Endodermal cell (in vitro differentiated cells): Measurements from ENCODE around the gene JADE2. TPM values are rescaled to one million over a fixed set of nuclear protein-coding genes. Genes with fewer than 3 reads are reported as not detected.

ENCODE experiments used
- DNase-seq: peaks from one replicate; pipeline ENCODE4 v3.0.0-alpha.2; 2017
- H3K27ac ChIP-seq: 2 replicates; pipeline ENCODE4 v1.5.1; 2013; ENCODE audit warnings: mild to moderate bottlenecking, low read depth, low read length, moderate library complexity
- H3K27me3 ChIP-seq: 2 replicates; pipeline ENCODE4 v1.6.1; 2013; ENCODE audit warnings: mild to moderate bottlenecking, low read length, moderate library complexity; ENCODE audit not compliant: insufficient read depth, control insufficient read depth, poor library complexity, severe bottlenecking
- H3K36me3 ChIP-seq: 2 replicates; pipeline ENCODE4 v1.7.0; 2013; ENCODE audit warnings: mild to moderate bottlenecking, low read length, moderate library complexity; ENCODE audit not compliant: control insufficient read depth, insufficient read depth
- H3K4me1 ChIP-seq: one replicate; pipeline ENCODE4 v1.7.0; 2013; ENCODE audit warnings: low read length; ENCODE audit not compliant: control insufficient read depth, insufficient read depth
- H3K4me3 ChIP-seq: 2 replicates; pipeline ENCODE4 v1.5.1; 2013; ENCODE audit warnings: mild to moderate bottlenecking, low read length, moderate library complexity
- H3K9ac ChIP-seq: 2 replicates; pipeline ENCODE4 v1.6.1; 2013; ENCODE audit warnings: mild to moderate bottlenecking, low read length, moderate library complexity; ENCODE audit not compliant: poor library complexity, severe bottlenecking; ENCODE audit errors: extremely low read depth
- H3K9me3 ChIP-seq: 2 replicates; pipeline ENCODE4 v1.6.1; 2013; ENCODE audit warnings: mild to moderate bottlenecking, low read length, moderate library complexity; ENCODE audit not compliant: control insufficient read depth
- H3K27ac Mint-ChIP-seq: 2 replicates; pipeline ENCODE4 v1.8.0; 2020; ENCODE audit warnings: mixed read lengths
- H3K27me3 Mint-ChIP-seq: 2 replicates; pipeline ENCODE4 v1.8.0; 2021; ENCODE audit warnings: mild to moderate bottlenecking, mixed read lengths; ENCODE audit not compliant: insufficient read depth
- H3K36me3 Mint-ChIP-seq: 2 replicates; pipeline ENCODE4 v1.8.0; 2020; ENCODE audit warnings: low read depth, mixed read lengths
- H3K4me1 Mint-ChIP-seq: 2 replicates; pipeline ENCODE4 v1.8.0; 2020; ENCODE audit warnings: mixed read lengths
- H3K4me3 Mint-ChIP-seq: 2 replicates; pipeline ENCODE4 v1.8.0; 2020; ENCODE audit warnings: mild to moderate bottlenecking, moderate library complexity, mixed read lengths
- H3K9me3 Mint-ChIP-seq: 2 replicates; pipeline ENCODE4 v1.8.0; 2020; ENCODE audit warnings: mild to moderate bottlenecking, mixed read lengths
- WGBS, 2 experiments: methylation state at CpG; one replicate each; pipeline versions ENCODE4 v1.1.5 to v1.1.7; 2013; ENCODE audit warnings: missing lambda C conversion rate in 2 of 2, mixed read lengths in 1 of 2; ENCODE audit not compliant: insufficient coverage in 1 of 2, insufficient read length in 1 of 2; 5-methylcytosine and 5-hydroxymethylcytosine counted together
- total RNA-seq, 2 donors: library from RNA; stranded (reverse); fragmentation: NEBNext Ultra II Directional in 1 of 2; extraction: Animal tissue kit (Norgen Biotek cat#: 25700) in 1 of 2; gene quantifications; 2 replicates in 1 of 2; 3 replicates in 1 of 2; pipeline ENCODE4 v1.2.1, GENCODE V29; 2021
- TF ChIP-seq, protein P1 (sequence below): fragments of 200-600 bp; sonication (generic); conservative IDR thresholded peaks from 2 replicates; pipeline ENCODE4 v1.5.0; 2021; ENCODE audit warnings: antibody characterized with exemption, mild to moderate bottlenecking

Gene JADE2
- total RNA-seq, 2 donors from 2014 or later: 33.9 to 51.9 TPM

DNA sequence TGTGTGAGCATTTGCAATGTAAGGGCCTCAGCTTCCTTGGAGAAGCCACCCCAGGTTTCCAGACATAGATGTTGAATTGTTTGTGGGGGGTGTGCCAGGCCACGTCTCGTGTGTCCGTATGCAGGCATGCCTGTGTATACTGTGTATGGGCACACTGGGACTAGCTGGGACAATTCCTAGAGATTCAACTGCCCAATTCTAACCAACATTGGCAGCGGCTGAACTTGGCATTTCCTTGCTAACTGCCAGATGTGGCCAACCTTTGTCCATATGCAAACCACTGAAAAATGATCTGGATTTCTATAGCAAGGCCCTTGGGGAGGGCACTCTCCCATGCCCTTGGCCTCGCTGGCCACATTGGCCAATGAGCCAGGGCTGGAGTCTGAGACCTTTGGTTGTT lies 56.8 kb downstream of the JADE2 start:
- no peak overlapping the region for H3K9ac ChIP-seq
- DNase-seq: no peak
- no peaks in the 10 kb centered on the region for H3K9me3 ChIP-seq
- WGBS, 2 experiments: 89 to 95% methylated on average over 5 of the region's 5 CpGs
- TF ChIP-seq, protein P1, sequence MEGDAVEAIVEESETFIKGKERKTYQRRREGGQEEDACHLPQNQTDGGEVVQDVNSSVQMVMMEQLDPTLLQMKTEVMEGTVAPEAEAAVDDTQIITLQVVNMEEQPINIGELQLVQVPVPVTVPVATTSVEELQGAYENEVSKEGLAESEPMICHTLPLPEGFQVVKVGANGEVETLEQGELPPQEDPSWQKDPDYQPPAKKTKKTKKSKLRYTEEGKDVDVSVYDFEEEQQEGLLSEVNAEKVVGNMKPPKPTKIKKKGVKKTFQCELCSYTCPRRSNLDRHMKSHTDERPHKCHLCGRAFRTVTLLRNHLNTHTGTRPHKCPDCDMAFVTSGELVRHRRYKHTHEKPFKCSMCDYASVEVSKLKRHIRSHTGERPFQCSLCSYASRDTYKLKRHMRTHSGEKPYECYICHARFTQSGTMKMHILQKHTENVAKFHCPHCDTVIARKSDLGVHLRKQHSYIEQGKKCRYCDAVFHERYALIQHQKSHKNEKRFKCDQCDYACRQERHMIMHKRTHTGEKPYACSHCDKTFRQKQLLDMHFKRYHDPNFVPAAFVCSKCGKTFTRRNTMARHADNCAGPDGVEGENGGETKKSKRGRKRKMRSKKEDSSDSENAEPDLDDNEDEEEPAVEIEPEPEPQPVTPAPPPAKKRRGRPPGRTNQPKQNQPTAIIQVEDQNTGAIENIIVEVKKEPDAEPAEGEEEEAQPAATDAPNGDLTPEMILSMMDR: no peak
- no peaks in the 10 kb centered on the region for H3K27me3 ChIP-seq
- Mint-ChIP-seq H3K36me3 (peaks cover 16% of the 10 kb centered on the region), H3K9me3 (no peaks in the 10 kb centered on the region), H3K27me3 (no peaks in the 10 kb centered on the region), H3K27ac (no peak overlapping the region), H3K4me1 (peaks cover 6% of the 10 kb centered on the region), H3K4me3 (no peak overlapping the region)
- H3K27ac ChIP-seq: no peak overlapping the region
- no peak overlapping the region for H3K4me3 ChIP-seq
- peaks cover 15% of the 10 kb centered on the region for H3K36me3 ChIP-seq
- H3K4me1 ChIP-seq: no peaks in the 10 kb centered on the region

DNA sequence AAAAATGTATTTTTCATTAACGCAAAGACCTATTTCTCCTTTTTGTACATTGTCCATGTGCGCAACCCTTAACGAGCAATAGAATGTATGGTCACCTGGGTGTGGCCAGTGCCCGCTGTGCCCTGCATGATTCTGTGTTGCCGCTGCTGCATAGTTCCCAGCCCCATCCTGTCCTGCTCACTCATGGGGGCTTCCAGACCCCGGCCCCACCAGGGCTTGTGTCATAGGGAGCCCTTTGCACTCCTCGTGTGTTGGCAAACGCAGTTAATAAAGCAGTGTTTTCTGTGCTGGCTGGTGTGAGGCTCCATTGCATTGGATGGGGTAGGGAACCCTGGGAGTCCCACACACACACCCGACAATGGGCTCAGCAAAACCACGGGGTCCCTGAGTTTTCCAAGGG lies 57.5 kb downstream of the JADE2 start:
- TF ChIP-seq, protein P1: no peak
- WGBS, 2 experiments: 93% methylated on average over 5 to 10 of the region's 10 CpGs
- DNase-seq: no peak

DNA sequence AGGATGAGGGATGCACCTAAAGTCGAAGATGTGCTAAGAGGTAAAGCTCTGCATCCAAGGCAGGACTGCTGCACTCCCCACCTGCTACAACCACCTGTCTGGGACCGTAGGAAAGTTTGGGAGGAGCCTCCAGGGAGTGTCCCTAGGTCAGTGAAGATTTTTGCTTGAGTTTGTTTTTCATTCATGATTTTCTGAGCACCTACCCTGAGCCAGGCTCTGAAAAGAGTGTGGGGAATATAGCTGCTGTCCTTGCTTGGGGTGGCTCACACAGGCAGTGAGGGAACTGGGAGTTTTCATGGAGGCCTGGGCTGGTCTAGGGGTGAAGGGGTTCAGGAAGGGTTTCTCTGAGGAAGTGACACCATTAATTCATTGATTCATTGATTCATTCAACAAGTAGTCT lies 58.3 kb downstream of the JADE2 start:
- H3K36me3 ChIP-seq: peaks cover 7% of the 10 kb centered on the region
- H3K9ac ChIP-seq: no peak overlapping the region
- DNase-seq: peak; percentile 35
- no peaks in the 10 kb centered on the region for H3K9me3 Mint-ChIP-seq
- 81 to 87% methylated on average over 2 of the region's 2 CpGs for WGBS, 2 experiments
- no peaks in the 10 kb centered on the region for H3K4me1 ChIP-seq
- TF ChIP-seq, protein P1: no peak
- H3K27me3 Mint-ChIP-seq: no peaks in the 10 kb centered on the region
- H3K4me1 Mint-ChIP-seq: peaks cover 6% of the 10 kb centered on the region
- H3K4me3 Mint-ChIP-seq: no peak overlapping the region
- H3K4me3 ChIP-seq: no peak overlapping the region
- no peak overlapping the region for H3K27ac ChIP-seq
- H3K27me3 ChIP-seq: no peaks in the 10 kb centered on the region
- no peaks in the 10 kb centered on the region for H3K9me3 ChIP-seq
- H3K36me3 Mint-ChIP-seq: peaks cover 7% of the 10 kb centered on the region
- H3K27ac Mint-ChIP-seq: no peak overlapping the region

More for the DNA sequence above, 57.5 kb downstream of the JADE2 start:
- Histone ChIP-seq H3K36me3 (peaks cover 15% of the 10 kb centered on the region), H3K27me3 (no peaks in the 10 kb centered on the region), H3K9me3 (no peaks in the 10 kb centered on the region), H3K4me1 (no peaks in the 10 kb centered on the region), H3K4me3 (no peak overlapping the region), H3K27ac (no peak overlapping the region), H3K9ac (no peak overlapping the region)
- Mint-ChIP-seq H3K9me3 (no peaks in the 10 kb centered on the region), H3K36me3 (peaks cover 15% of the 10 kb centered on the region), H3K4me1 (peaks cover 6% of the 10 kb centered on the region), H3K27me3 (no peaks in the 10 kb centered on the region), H3K27ac (no peak overlapping the region), H3K4me3 (no peak overlapping the region)
